Measurements from ENCODE around the gene FRMPD4. TPM values are rescaled to one million over a fixed set of nuclear protein-coding genes. Genes with fewer than 3 reads are reported as not detected.

The FRMPD4 gene
- total RNA-seq (2022; extraction: Qiagen RNA extraction): 0.02 to 0.07 TPM (median 0.05 TPM) in 5 replicates

GRCh38 chrX:12138361-12139313 is at the start of gene FRMPD4:
Gene FRMPD4, plus strand, starts transcription at chrX:12138473. Its CDS starts 499 bp downstream, at chrX:12138972.

Data from A549 treated with dexamethasone at 1 μM for 4 hours (cell line).